Hepatocyte (in vitro differentiated cells): ENCODE results near the gene USP47.

Source experiments
- CTCF ChIP-seq: fragments of 200-600 bp; sonication (generic); IDR thresholded peaks from 2 replicates; pipeline ENCODE4 v1.5.1; 2016; ENCODE audit warnings: antibody characterized with exemption, mild to moderate bottlenecking; ENCODE audit not compliant: poor library complexity
- EZH2 ChIP-seq: fragments of 200-600 bp; sonication (generic); IDR thresholded peaks from 2 replicates; pipeline ENCODE4 v1.6.1; 2016; ENCODE audit warnings: antibody characterized with exemption, mild to moderate bottlenecking, borderline replicate concordance
- EZH2phosphoT487 ChIP-seq: fragments of 200-600 bp; sonication (generic); IDR thresholded peaks from one replicate; pipeline ENCODE4 v1.6.1; 2018; ENCODE audit warnings: antibody characterized with exemption, mild to moderate bottlenecking, low read depth, moderate library complexity; ENCODE audit not compliant: unreplicated experiment, severe bottlenecking

- TF ChIP-seq CTCF (no peak), EZH2phosphoT487 (no peak), EZH2 (no peak)
Measured at GRCh38 chr11:11997049-11997322, 155.2 kb downstream of the USP47 start.
